Gastroesophageal sphincter (tissue), 4 donors: ENCODE results near the gene NPSR1. TPM values are rescaled to one million over a fixed set of nuclear protein-coding genes. Genes with fewer than 3 reads are reported as not detected.
A peak's percentile ranks its signal among the peaks of the same experiment; 100 is the strongest.

ENCODE experiments used
- ATAC-seq: fragments of 150-250 bp; one replicate; pipeline ENCODE4 v1.9.1; 2016; ENCODE audit warnings: mild to moderate bottlenecking, moderate library complexity
- H3K27ac ChIP-seq, 4 donors: fragments of 200-600 bp; sonication (generic) in 3 of 4; 1 replicate in 3 of 4; 2 replicates in 1 of 4; pipeline ENCODE4 v1.5.1; 2016 to 2019
- H3K27me3 ChIP-seq: fragments of 200-600 bp; sonication (generic); one replicate; pipeline ENCODE4 v1.5.1; 2019
- H3K36me3 ChIP-seq, 2 donors: fragments of 200-600 bp; sonication (generic); one replicate each; pipeline ENCODE4 v1.5.1; 2019; ENCODE audit warnings: control low read depth in 1 of 2
- H3K4me1 ChIP-seq, 3 donors: fragments of 200-600 bp; sonication (generic); 1 replicate in 2 of 3; 2 replicates in 1 of 3; pipeline ENCODE4 v1.5.1; 2016 to 2019; ENCODE audit warnings: control low read depth in 2 of 3
- H3K4me3 ChIP-seq, 2 donors: fragments of 200-600 bp; sonication (generic); one replicate each; pipeline ENCODE4 v1.5.1; 2019; ENCODE audit warnings: mild to moderate bottlenecking in 1 of 2, moderate library complexity in 1 of 2
- H3K9me3 ChIP-seq, 3 donors: fragments of 200-600 bp; sonication (generic); one replicate each; pipeline ENCODE4 v1.5.1; 2017 to 2019; ENCODE audit warnings: control low read depth in 2 of 3
- EP300 ChIP-seq: sonication (generic); formaldehyde crosslinking; IDR thresholded peaks from one replicate; pipeline ENCODE4 v1.6.1; 2017; ENCODE audit warnings: antibody characterized with exemption, mild to moderate bottlenecking
- POLR2A ChIP-seq, 2 donors: fragments of 450-650 bp; IDR thresholded peaks; one replicate each; pipeline ENCODE4 v1.6.1; 2017; ENCODE audit warnings: antibody characterized with exemption in 2 of 2, mild to moderate bottlenecking in 2 of 2, moderate library complexity in 1 of 2
- POLR2AphosphoS5 ChIP-seq: sonication (generic); formaldehyde crosslinking; IDR thresholded peaks from one replicate; pipeline ENCODE4 v1.6.1; 2017; ENCODE audit warnings: antibody characterized with exemption
- WGBS, 2 donors: methylation state at CpG; one replicate each; pipeline ENCODE4 v1.1.5; 2018; ENCODE audit warnings: low coverage in 1 of 2; 5-methylcytosine and 5-hydroxymethylcytosine counted together
- total RNA-seq, 4 donors: library from RNA; depleted of rRNA; stranded (reverse); fragments of >200 nt; gene quantifications; one replicate each; pipeline ENCODE4 v1.1.0, GENCODE V29; 2016
- TF ChIP-seq, protein P1 (sequence below), 4 experiments: fragments of 200-600 bp in 2 of 4; fragments of 450-650 bp in 2 of 4; sonication (generic) in 1 of 4; IDR thresholded peaks; one replicate each; pipeline ENCODE4 v1.5.1; 2017 to 2019; ENCODE audit warnings: antibody characterized with exemption in 4 of 4, mild to moderate bottlenecking in 2 of 4, moderate library complexity in 2 of 4

Gene NPSR1
- total RNA-seq, 4 donors from 2014 or later = not detected

DNA sequence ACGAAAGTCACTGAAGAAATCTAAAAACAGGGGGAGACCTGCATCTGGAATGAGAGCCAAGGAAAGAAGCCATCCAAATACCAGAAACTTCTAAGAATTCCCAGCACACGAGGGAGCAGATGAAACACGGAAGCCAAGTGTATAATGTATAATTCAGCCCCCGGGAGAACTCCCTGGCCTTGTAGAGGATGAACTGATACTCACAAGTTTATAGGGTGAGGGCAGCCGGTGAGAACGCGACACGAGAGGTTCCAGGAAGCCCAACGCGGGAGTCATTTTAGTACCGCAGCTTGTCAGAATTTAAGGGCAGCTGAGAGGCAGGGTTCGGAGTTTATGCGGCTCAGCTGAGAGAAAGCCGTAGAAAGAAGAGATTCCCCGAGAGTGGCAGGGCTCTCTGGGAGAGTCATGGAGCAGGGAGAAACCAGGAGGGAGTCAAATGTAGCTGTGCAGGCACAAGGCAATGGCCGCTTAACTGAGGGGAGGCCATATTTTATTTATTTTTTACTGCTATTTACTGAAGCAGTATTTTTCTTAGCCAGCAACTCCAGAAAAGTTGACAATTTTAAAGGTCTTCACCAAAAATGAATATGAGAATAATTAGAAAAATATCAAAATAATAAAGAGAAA, 164.0 kb downstream of the NPSR1 start:
- H3K27me3 ChIP-seq = no peaks in the 10 kb centered on the region
- WGBS, 2 donors = 58 to 69% methylated on average over 16 of the region's 16 CpGs
- no peaks in the 10 kb centered on the region for H3K9me3 ChIP-seq
- no peak overlapping the region for H3K4me3 ChIP-seq
- TF ChIP-seq EP300 (no peak), POLR2AphosphoS5 (no peak), POLR2A (IDR thresholded peaks at IDR 0.05) (no peak)
- TF ChIP-seq, protein P1, sequence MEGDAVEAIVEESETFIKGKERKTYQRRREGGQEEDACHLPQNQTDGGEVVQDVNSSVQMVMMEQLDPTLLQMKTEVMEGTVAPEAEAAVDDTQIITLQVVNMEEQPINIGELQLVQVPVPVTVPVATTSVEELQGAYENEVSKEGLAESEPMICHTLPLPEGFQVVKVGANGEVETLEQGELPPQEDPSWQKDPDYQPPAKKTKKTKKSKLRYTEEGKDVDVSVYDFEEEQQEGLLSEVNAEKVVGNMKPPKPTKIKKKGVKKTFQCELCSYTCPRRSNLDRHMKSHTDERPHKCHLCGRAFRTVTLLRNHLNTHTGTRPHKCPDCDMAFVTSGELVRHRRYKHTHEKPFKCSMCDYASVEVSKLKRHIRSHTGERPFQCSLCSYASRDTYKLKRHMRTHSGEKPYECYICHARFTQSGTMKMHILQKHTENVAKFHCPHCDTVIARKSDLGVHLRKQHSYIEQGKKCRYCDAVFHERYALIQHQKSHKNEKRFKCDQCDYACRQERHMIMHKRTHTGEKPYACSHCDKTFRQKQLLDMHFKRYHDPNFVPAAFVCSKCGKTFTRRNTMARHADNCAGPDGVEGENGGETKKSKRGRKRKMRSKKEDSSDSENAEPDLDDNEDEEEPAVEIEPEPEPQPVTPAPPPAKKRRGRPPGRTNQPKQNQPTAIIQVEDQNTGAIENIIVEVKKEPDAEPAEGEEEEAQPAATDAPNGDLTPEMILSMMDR (IDR thresholded peaks at IDR 0.05) = no peak
- H3K36me3 ChIP-seq = no peaks in the 10 kb centered on the region
- no peak overlapping the region for H3K27ac ChIP-seq
- ATAC-seq = no peak
- no peaks in the 10 kb centered on the region for H3K4me1 ChIP-seq

DNA sequence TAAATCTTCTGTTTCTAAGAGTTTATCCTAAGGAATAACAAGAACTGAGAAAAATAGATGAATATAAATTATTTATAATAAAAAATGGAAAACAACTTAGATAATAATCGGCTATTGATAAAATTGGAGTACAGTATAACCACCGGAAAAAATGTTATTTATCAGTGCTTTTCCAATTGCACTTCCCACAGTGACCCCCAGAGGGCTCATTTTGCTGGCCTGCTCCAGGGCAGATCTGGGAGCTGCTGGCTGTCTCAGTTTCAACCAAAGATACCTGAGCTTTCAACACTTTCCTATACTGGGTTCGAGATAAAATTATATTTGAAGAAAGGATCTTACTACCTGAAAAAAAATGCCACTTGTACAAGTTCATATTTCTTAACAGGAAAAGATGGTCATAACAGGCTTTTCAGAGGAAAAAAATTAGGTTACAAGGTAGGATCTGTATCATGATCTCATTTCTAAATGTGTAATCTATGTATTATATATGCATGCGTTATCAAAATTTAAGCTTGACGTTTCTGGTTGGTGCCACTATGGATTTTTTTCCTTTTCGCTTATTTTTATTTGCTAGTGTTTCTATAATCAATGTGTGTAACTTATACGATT, 165.7 kb downstream of the NPSR1 start:
- H3K27me3 ChIP-seq = no peaks in the 10 kb centered on the region
- 45 to 53% methylated on average over 7 of the region's 7 CpGs for WGBS, 2 donors
- H3K4me3 ChIP-seq = no peak overlapping the region
- H3K36me3 ChIP-seq = no peaks in the 10 kb centered on the region
- no peaks in the 10 kb centered on the region for H3K9me3 ChIP-seq
- H3K27ac ChIP-seq = no peak overlapping the region
- no peak for ATAC-seq
- TF ChIP-seq POLR2A (IDR thresholded peaks at IDR 0.05) (no peak), EP300 (no peak), POLR2AphosphoS5 (no peak)
- TF ChIP-seq, protein P1 (IDR thresholded peaks at IDR 0.05) = peak; percentile 56 to 74 (median 63)
- H3K4me1 ChIP-seq = no peaks in the 10 kb centered on the region

DNA sequence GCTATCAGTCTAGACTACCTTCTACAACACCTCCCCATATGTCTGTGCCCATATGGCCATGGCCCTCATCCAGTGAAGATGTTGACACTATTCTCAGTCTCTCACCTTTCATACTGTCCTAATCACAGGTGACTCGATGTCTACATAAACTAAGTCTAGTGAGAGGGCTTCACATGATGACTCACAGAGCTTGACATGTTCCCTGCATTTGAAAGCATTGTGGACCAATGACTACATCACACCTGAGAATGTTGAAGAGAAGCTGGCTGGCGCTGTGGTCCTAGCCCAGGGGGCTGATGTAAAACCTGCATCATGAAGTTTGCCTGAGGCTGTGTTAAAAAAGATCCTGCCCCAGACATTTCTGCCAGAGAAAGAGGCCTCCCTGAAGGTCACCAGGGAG, 167.2 kb downstream of the NPSR1 start:
- TF ChIP-seq POLR2A (IDR thresholded peaks at IDR 0.05) (no peak), EP300 (no peak), POLR2AphosphoS5 (no peak)
- TF ChIP-seq, protein P1 (IDR thresholded peaks at IDR 0.05) = no peak
- no peak overlapping the region for H3K4me3 ChIP-seq
- ATAC-seq = no peak
- no peak overlapping the region for H3K27ac ChIP-seq
- H3K9me3 ChIP-seq = no peaks in the 10 kb centered on the region
- no peaks in the 10 kb centered on the region for H3K36me3 ChIP-seq
- no peaks in the 10 kb centered on the region for H3K27me3 ChIP-seq
- WGBS, 2 donors = 100% methylated on average over 2 of the region's 2 CpGs; no CpG with 5 or more reads in 1 of the 2 donors
- no peaks in the 10 kb centered on the region for H3K4me1 ChIP-seq

DNA sequence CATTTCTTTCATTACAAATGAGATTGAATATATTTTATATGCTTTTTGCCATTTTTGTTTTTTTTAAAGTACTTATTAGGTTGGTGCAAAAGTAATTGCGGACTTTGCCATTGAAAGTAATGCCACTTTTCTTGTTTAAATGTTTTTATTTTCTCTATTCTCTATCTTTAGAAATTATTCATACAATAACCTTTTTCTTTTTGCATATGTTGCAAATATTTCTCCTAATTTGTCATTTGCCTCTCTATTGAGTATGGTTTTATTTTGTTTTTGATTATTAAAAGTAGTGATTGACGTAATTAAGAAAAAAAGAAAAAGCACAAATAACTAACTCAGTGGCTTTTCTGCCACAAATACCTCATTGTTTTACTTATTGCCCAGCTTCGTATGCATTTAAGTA, 172.4 kb downstream of the NPSR1 start:
- TF ChIP-seq EP300 (no peak), POLR2A (IDR thresholded peaks at IDR 0.05) (no peak), POLR2AphosphoS5 (no peak)
- TF ChIP-seq, protein P1 (IDR thresholded peaks at IDR 0.05) = no peak
- 76 to 82% methylated on average over 3 of the region's 3 CpGs for WGBS, 2 donors
- no peak overlapping the region for H3K4me3 ChIP-seq
- H3K27me3 ChIP-seq = no peaks in the 10 kb centered on the region
- H3K27ac ChIP-seq = no peak overlapping the region
- no peaks in the 10 kb centered on the region for H3K9me3 ChIP-seq
- no peaks in the 10 kb centered on the region for H3K4me1 ChIP-seq
- no peak for ATAC-seq
- H3K36me3 ChIP-seq = no peaks in the 10 kb centered on the region

DNA sequence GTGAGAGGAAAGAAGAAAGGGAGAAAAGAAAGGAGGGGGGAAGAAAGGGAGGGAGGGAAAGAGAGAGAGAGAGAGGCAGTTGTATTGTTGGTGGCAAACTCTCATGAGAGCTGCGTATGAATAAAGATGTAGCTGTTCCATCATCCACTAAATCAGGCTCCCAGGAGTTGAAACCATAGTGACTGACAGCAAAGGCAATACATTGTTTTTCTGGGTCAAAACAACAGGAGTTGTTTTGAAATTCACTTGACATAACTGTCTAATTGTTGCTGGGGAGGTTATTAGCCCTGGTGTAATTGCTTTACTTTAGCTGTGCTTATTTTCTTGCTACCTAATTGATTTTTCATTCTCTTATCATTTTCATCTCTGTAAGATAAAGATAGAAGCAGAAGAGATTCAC, 173.4 kb downstream of the NPSR1 start:
- Histone ChIP-seq H3K9me3 (no peaks in the 10 kb centered on the region), H3K4me3 (no peak overlapping the region), H3K27ac (no peak overlapping the region), H3K36me3 (no peaks in the 10 kb centered on the region), H3K27me3 (no peaks in the 10 kb centered on the region), H3K4me1 (no peaks in the 10 kb centered on the region)
- 70 to 85% methylated on average over 1 of the region's 1 CpG for WGBS, 2 donors
- no peak for ATAC-seq
- TF ChIP-seq EP300 = no peak
- TF ChIP-seq, protein P1 (IDR thresholded peaks at IDR 0.05) = no peak
- no peak for TF ChIP-seq POLR2A (IDR thresholded peaks at IDR 0.05)
- TF ChIP-seq POLR2AphosphoS5 = no peak
